Suprapubic skin (tissue), 4 donors: Measurements from ENCODE around the gene COPS3. TPM values are rescaled to one million over a fixed set of nuclear protein-coding genes. Genes with fewer than 3 reads are reported as not detected.
"Not testable (repeated sequence)": the region's sequence is repeated elsewhere in the genome, so short reads cannot be mapped to it uniquely, and the experiment has no call there.

ENCODE experiments used
- DNase-seq, 2 donors: peaks; one replicate each; pipeline ENCODE4 v3.0.0-alpha.2; 2019; ENCODE audit warnings: low spot score in 2 of 2
- H3K27ac ChIP-seq: fragments of 200-600 bp; sonication (generic); one replicate; pipeline ENCODE4 v1.5.1; 2019
- H3K27me3 ChIP-seq: fragments of 200-600 bp; sonication (generic); one replicate; pipeline ENCODE4 v1.5.1; 2019
- H3K36me3 ChIP-seq: fragments of 200-600 bp; sonication (generic); one replicate; pipeline ENCODE4 v1.5.1; 2019
- H3K4me1 ChIP-seq: fragments of 200-600 bp; sonication (generic); one replicate; pipeline ENCODE4 v1.5.1; 2019
- H3K4me3 ChIP-seq: fragments of 200-600 bp; sonication (generic); one replicate; pipeline ENCODE4 v1.5.1; 2019; ENCODE audit warnings: mild to moderate bottlenecking
- H3K9me3 ChIP-seq: fragments of 200-600 bp; sonication (generic); one replicate; pipeline ENCODE4 v1.5.1; 2019
- EP300 ChIP-seq: sonication (generic); formaldehyde crosslinking; IDR thresholded peaks from one replicate; pipeline ENCODE4 v1.6.1; 2017; ENCODE audit warnings: antibody characterized with exemption
- POLR2A ChIP-seq, 2 donors: fragments of 450-650 bp; IDR thresholded peaks; one replicate each; pipeline ENCODE4 v1.6.1; 2017; ENCODE audit warnings: antibody characterized with exemption in 2 of 2, mild to moderate bottlenecking in 2 of 2, moderate library complexity in 2 of 2
- POLR2AphosphoS5 ChIP-seq, 3 donors: sonication (generic); formaldehyde crosslinking; IDR thresholded peaks; one replicate each; pipeline ENCODE4 v1.6.1; 2017; ENCODE audit warnings: antibody characterized with exemption in 3 of 3
- WGBS: methylation state at CpG from one replicate; pipeline ENCODE4 v1.1.5; 2018; 5-methylcytosine and 5-hydroxymethylcytosine counted together
- total RNA-seq, 4 donors: library from RNA; depleted of rRNA; stranded (reverse); fragments of >200 nt; gene quantifications; one replicate each; pipeline ENCODE4 v1.1.0, GENCODE V29; 2016
- TF ChIP-seq, protein P1 (sequence below), 2 donors: fragments of 200-600 bp in 1 of 2; fragments of 450-650 bp in 1 of 2; sonication (generic) in 1 of 2; IDR thresholded peaks; one replicate each; pipeline ENCODE4 v1.5.1; 2016 to 2019; ENCODE audit warnings: antibody characterized with exemption in 2 of 2, mild to moderate bottlenecking in 1 of 2, moderate library complexity in 1 of 2

The COPS3 gene
- total RNA-seq, 4 donors from 2014 or later, result 55.0 to 77.3 (median 59.4) TPM

DNA sequence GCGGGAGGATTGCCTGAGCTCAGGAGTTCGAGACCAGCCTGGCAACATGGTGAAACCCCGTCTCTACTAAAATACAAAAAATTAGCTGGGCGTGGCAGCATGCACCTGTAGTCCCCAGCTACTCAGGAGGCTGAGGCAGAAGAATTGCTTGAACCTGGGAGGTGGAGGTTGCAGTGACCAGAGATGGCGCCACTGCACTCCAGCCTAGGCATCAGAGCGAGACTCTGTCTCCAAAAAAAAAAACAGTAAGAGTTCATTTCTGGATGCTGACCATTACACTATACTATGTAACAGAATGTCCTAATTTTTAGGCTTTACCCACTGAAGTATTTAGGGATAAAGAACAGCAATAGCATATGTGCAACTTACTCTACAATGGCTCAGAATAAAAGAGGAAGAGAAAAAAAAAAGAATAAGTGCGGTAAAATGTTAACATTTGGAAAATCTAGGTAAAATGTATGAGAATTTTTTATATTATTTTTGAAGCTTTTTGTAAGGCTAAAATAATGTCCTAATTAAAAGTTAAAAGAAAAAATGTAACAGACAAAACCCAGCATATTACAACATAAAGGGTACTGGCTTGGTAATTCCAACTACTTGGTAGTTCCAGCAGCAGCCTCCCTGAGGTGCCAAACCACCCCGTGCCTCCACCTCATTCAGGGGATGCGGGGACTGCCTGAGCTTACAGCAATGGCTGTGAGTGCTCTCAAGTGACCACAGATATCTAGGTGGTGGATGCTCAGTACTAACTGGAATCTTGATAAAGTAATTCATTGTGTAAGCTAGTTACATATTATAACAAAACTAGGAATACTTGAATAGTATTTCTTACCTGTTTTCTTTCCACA lies 10.9 kb downstream of the COPS3 start:
- no peak for DNase-seq
- no peak overlapping the region for H3K4me3 ChIP-seq
- no peak overlapping the region for H3K27ac ChIP-seq
- WGBS, result 90% methylated on average over 9 of the region's 9 CpGs
- H3K9me3 ChIP-seq, result no peaks in the 10 kb centered on the region
- H3K36me3 ChIP-seq, result peaks cover 91% of the 10 kb centered on the region
- H3K27me3 ChIP-seq, result no peaks in the 10 kb centered on the region
- H3K4me1 ChIP-seq, result no peaks in the 10 kb centered on the region
- no peak for TF ChIP-seq EP300
- no peak for TF ChIP-seq POLR2A (IDR thresholded peaks at IDR 0.05)
- TF ChIP-seq POLR2AphosphoS5 (IDR thresholded peaks at IDR 0.05), result no peak
- TF ChIP-seq, protein P1, sequence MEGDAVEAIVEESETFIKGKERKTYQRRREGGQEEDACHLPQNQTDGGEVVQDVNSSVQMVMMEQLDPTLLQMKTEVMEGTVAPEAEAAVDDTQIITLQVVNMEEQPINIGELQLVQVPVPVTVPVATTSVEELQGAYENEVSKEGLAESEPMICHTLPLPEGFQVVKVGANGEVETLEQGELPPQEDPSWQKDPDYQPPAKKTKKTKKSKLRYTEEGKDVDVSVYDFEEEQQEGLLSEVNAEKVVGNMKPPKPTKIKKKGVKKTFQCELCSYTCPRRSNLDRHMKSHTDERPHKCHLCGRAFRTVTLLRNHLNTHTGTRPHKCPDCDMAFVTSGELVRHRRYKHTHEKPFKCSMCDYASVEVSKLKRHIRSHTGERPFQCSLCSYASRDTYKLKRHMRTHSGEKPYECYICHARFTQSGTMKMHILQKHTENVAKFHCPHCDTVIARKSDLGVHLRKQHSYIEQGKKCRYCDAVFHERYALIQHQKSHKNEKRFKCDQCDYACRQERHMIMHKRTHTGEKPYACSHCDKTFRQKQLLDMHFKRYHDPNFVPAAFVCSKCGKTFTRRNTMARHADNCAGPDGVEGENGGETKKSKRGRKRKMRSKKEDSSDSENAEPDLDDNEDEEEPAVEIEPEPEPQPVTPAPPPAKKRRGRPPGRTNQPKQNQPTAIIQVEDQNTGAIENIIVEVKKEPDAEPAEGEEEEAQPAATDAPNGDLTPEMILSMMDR (IDR thresholded peaks at IDR 0.05), result peak in 1 of 2 donors; percentile 9

DNA sequence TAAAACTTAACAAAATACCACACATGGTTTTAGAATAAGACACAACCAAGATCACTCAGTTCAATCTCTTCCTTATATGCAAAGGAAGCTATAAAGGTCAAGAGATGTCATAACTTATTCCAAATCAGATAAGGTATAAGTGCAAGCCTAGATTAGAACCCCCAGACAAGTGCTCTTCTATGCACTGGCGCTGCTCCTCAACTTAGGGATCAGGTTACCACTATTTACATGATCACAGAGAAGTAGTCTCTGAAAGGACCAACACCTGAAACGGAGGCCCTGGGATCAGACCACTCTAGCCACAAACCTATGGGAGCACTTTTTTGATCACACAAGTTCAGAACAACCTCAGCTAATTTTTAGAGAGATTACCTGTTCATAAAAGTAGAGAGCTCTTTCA lies 16.6 kb downstream of the COPS3 start:
- WGBS, result 82% methylated on average over 2 of the region's 2 CpGs
- no peak for DNase-seq
- H3K4me1 ChIP-seq, result no peaks in the 10 kb centered on the region
- no peak overlapping the region for H3K27ac ChIP-seq
- peaks cover 93% of the 10 kb centered on the region for H3K36me3 ChIP-seq
- no peaks in the 10 kb centered on the region for H3K9me3 ChIP-seq
- no peak overlapping the region for H3K4me3 ChIP-seq
- no peaks in the 10 kb centered on the region for H3K27me3 ChIP-seq
- no peak for TF ChIP-seq POLR2AphosphoS5 (IDR thresholded peaks at IDR 0.05)
- no peak for TF ChIP-seq POLR2A (IDR thresholded peaks at IDR 0.05)
- no peak for TF ChIP-seq EP300
- TF ChIP-seq, protein P1 (IDR thresholded peaks at IDR 0.05), result no peak

DNA sequence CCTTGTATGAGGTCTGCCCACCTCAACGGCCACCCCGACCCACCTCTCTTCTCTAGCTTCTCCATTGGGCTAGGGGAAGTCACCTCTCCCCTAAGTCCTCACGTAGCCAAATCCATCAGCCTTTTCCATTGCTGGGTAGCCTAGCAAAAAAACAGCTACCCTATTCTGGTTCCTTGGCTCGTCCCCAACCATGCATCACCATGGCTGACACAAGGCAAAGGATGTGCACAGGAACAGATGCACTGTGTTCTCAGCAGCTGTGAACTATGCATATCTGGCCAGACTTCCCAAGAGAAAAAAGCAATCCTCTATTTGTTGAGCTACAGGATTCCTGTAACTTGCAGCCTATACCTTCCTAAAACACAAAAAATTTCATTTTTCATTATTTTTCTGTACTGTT lies 22.0 kb downstream of the COPS3 start:
- Histone ChIP-seq H3K4me3 (no peak overlapping the region), H3K27ac (no peak overlapping the region), H3K4me1 (no peaks in the 10 kb centered on the region), H3K27me3 (no peaks in the 10 kb centered on the region), H3K9me3 (no peaks in the 10 kb centered on the region), H3K36me3 (peaks cover 96% of the 10 kb centered on the region)
- TF ChIP-seq POLR2A (IDR thresholded peaks at IDR 0.05), result no peak
- TF ChIP-seq, protein P1 (IDR thresholded peaks at IDR 0.05), result no peak
- TF ChIP-seq POLR2AphosphoS5 (IDR thresholded peaks at IDR 0.05), result no peak
- no peak for TF ChIP-seq EP300
- 92% methylated on average over 4 of the region's 4 CpGs for WGBS
- DNase-seq, result peak in 1 of 2 donors; percentile 32

DNA sequence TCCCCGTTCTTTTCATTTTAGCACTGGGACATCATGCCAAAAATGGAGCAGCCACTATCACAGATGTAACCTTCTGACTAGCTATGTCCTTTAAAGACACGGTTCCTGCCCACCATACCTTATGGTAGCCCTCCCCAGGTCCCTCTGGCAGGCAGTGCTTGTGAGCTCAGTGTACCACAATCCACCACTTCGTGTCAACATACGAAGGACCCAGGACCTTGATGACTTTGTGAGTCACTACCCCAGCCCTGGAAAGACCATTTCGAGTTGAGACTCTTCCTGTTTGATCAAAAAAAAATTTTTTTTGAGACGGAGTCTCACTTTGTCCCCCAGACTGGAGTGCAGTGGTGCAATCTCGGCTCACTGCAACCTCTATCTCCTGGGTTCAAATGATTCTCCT lies 23.0 kb downstream of the COPS3 start:
- 95% methylated on average over 7 of the region's 7 CpGs for WGBS
- H3K27me3 ChIP-seq, result no peaks in the 10 kb centered on the region
- no peak overlapping the region for H3K4me3 ChIP-seq
- peaks cover 96% of the 10 kb centered on the region for H3K36me3 ChIP-seq
- DNase-seq, result no peak
- H3K27ac ChIP-seq, result no peak overlapping the region
- H3K9me3 ChIP-seq, result no peaks in the 10 kb centered on the region
- no peaks in the 10 kb centered on the region for H3K4me1 ChIP-seq
- TF ChIP-seq EP300 (no peak), POLR2AphosphoS5 (IDR thresholded peaks at IDR 0.05) (no peak), POLR2A (IDR thresholded peaks at IDR 0.05) (no peak)
- TF ChIP-seq, protein P1 (IDR thresholded peaks at IDR 0.05), result no peak

DNA sequence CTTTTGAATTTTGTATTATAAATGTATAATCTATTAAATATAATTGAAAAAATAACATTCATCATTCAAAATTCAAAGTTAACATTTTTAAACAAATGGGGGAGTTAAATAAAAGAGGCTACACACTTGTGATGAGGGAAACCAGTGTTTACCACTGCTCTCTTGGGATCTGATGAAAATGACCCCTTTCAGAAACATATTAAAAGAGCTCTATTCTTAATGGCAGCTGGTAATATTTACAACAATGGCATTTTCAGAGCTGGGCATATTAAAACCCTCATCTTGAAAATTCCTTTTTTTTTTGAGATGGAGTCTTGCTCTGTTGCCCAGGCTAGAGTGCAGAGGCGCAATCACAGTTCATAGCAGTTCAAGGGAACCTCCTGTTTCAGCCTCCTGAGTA lies 24.7 kb downstream of the COPS3 start:
- Histone ChIP-seq H3K36me3 (peaks cover 96% of the 10 kb centered on the region), H3K27me3 (no peaks in the 10 kb centered on the region), H3K4me1 (no peaks in the 10 kb centered on the region), H3K4me3 (no peak overlapping the region), H3K27ac (no peak overlapping the region), H3K9me3 (no peaks in the 10 kb centered on the region)
- no peak for TF ChIP-seq POLR2AphosphoS5 (IDR thresholded peaks at IDR 0.05)
- TF ChIP-seq, protein P1 (IDR thresholded peaks at IDR 0.05), result no peak
- no peak for TF ChIP-seq POLR2A (IDR thresholded peaks at IDR 0.05)
- no peak for TF ChIP-seq EP300
- no peak for DNase-seq
- WGBS, result 94% methylated on average over 1 of the region's 1 CpG

DNA sequence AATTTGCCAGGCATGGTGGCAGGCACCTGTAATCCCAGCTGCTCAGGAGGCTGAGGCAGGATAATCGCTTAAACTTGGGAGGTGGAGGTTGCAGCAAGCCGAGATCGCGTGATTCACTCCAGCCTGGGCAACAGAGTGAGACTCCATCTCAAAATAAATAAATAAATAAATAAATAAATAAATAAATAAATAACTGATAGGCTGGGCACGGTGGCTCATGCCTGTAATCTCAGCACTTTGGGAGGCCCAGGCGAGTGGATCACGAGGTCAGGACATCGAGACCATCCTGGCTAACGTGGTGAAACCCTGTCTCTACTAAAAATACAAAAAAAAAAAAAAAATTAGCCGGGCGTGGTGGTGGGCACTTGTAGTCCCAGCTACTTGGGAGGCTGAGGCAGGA lies 25.4 kb downstream of the COPS3 start:
- H3K4me1 ChIP-seq, H3K9me3 ChIP-seq, H3K27ac ChIP-seq, H3K27me3 ChIP-seq, H3K4me3 ChIP-seq: not testable (repeated sequence)
- DNase-seq, result peak in 1 of 2 donors; percentile 20
- H3K36me3 ChIP-seq, result peaks cover 94% of the 10 kb centered on the region
- WGBS, result 87% methylated on average over 11 of the region's 11 CpGs
